Peyer's patch (tissue), 4 donors: Measurements from ENCODE around the gene ZFHX3. TPM values are rescaled to one million over a fixed set of nuclear protein-coding genes. Genes with fewer than 3 reads are reported as not detected.

Experiments used
- DNase-seq, 3 donors: peaks; one replicate each; pipeline ENCODE4 v3.0.0-alpha.2; 2017 to 2019
- H3K27ac ChIP-seq, 4 donors: fragments of 200-600 bp; sonication (generic); one replicate each; pipeline ENCODE4 v1.5.1; 2016 to 2019
- H3K27me3 ChIP-seq, 2 donors: fragments of 200-600 bp; sonication (generic); one replicate each; pipeline ENCODE4 v1.5.1; 2019
- H3K36me3 ChIP-seq, 3 donors: fragments of 200-600 bp; sonication (generic); one replicate each; pipeline ENCODE4 v1.5.1; 2016 to 2019
- H3K4me1 ChIP-seq, 4 donors: fragments of 200-600 bp; sonication (generic); one replicate each; pipeline ENCODE4 v1.5.1; 2016 to 2019
- H3K4me3 ChIP-seq, 4 donors: fragments of 200-600 bp; sonication (generic); 1 replicate in 3 of 4; 2 replicates in 1 of 4; pipeline ENCODE4 v1.5.1; 2016 to 2019; ENCODE audit warnings: mild to moderate bottlenecking in 1 of 4
- H3K9me3 ChIP-seq, 4 donors: fragments of 200-600 bp; sonication (generic); one replicate each; pipeline ENCODE4 v1.5.1; 2016 to 2019; ENCODE audit warnings: mild to moderate bottlenecking in 1 of 4
- CTCF ChIP-seq, 6 experiments: fragments of 450-650 bp in 4 of 6; fragments of 200-600 bp in 2 of 6; sonication (generic) in 1 of 6; IDR thresholded peaks; one replicate each; pipeline ENCODE4 v1.5.1; 2017 to 2019; ENCODE audit warnings: antibody characterized with exemption in 6 of 6, mild to moderate bottlenecking in 3 of 6, moderate library complexity in 1 of 6
- POLR2A ChIP-seq, 2 donors: fragments of 450-650 bp; IDR thresholded peaks; one replicate each; pipeline ENCODE4 v1.5.1; 2017; ENCODE audit warnings: antibody characterized with exemption in 2 of 2, mild to moderate bottlenecking in 2 of 2, moderate library complexity in 2 of 2
- total RNA-seq, 4 donors: library from RNA; depleted of rRNA; stranded (reverse); fragments of >200 nt; gene quantifications; one replicate each; pipeline ENCODE4 v1.1.0, GENCODE V29; 2016

ZFHX3 gene
- total RNA-seq, 4 donors from 2014 or later = 6.3 to 39.6 (median 14.6) TPM

- H3K36me3 ChIP-seq = no peaks in the 10 kb centered on the region
- H3K27me3 ChIP-seq = no peaks in the 10 kb centered on the region
- TF ChIP-seq CTCF (IDR thresholded peaks at IDR 0.05) (no peak), POLR2A (IDR thresholded peaks at IDR 0.05) (no peak)
- no peaks in the 10 kb centered on the region for H3K9me3 ChIP-seq
- no peak for DNase-seq
- H3K4me1 ChIP-seq = peaks cover 0 to 6% (median 0%) of the 10 kb centered on the region in 4 donors
- H3K4me3 ChIP-seq = no peak overlapping the region
- H3K27ac ChIP-seq = no peak overlapping the region
Observed at GRCh38 chr16:72925631-72925979, 122.3 kb downstream of the ZFHX3 start.

- Histone ChIP-seq H3K4me1 (peaks cover 0 to 6% (median 0%) of the 10 kb centered on the region in 4 donors), H3K27ac (no peak overlapping the region), H3K27me3 (no peaks in the 10 kb centered on the region), H3K36me3 (no peaks in the 10 kb centered on the region), H3K9me3 (no peaks in the 10 kb centered on the region), H3K4me3 (no peak overlapping the region)
- no peak for DNase-seq
- TF ChIP-seq CTCF (IDR thresholded peaks at IDR 0.05) (no peak), POLR2A (IDR thresholded peaks at IDR 0.05) (no peak)
Observed at GRCh38 chr16:72924927-72925630, 122.8 kb downstream of the ZFHX3 start.

GRCh38 chr16:72924537-72924926, 123.4 kb downstream of the ZFHX3 start:
- H3K36me3 ChIP-seq = no peaks in the 10 kb centered on the region
- TF ChIP-seq POLR2A (IDR thresholded peaks at IDR 0.05) (no peak), CTCF (IDR thresholded peaks at IDR 0.05) (no peak)
- DNase-seq = no peak
- H3K4me1 ChIP-seq = peaks cover 0 to 6% (median 0%) of the 10 kb centered on the region in 4 donors
- no peaks in the 10 kb centered on the region for H3K9me3 ChIP-seq
- no peak overlapping the region for H3K27ac ChIP-seq
- no peak overlapping the region for H3K4me3 ChIP-seq
- H3K27me3 ChIP-seq = no peaks in the 10 kb centered on the region

- Histone ChIP-seq H3K36me3 (no peaks in the 10 kb centered on the region), H3K27ac (no peak overlapping the region), H3K4me1 (peaks cover 0 to 6% (median 0%) of the 10 kb centered on the region in 4 donors), H3K9me3 (no peaks in the 10 kb centered on the region), H3K27me3 (no peaks in the 10 kb centered on the region), H3K4me3 (no peak overlapping the region)
- DNase-seq = no peak
- TF ChIP-seq POLR2A (IDR thresholded peaks at IDR 0.05) (no peak), CTCF (IDR thresholded peaks at IDR 0.05) (no peak)
Observed at GRCh38 chr16:72923757-72924156, 124.2 kb downstream of the ZFHX3 start.

- no peaks in the 10 kb centered on the region for H3K27me3 ChIP-seq
- no peak overlapping the region for H3K27ac ChIP-seq
- no peaks in the 10 kb centered on the region for H3K9me3 ChIP-seq
- H3K4me3 ChIP-seq = no peak overlapping the region
- DNase-seq = no peak
- H3K4me1 ChIP-seq = peaks cover 0 to 6% (median 0%) of the 10 kb centered on the region in 4 donors
- no peak for TF ChIP-seq CTCF (IDR thresholded peaks at IDR 0.05)
- H3K36me3 ChIP-seq = no peaks in the 10 kb centered on the region
Observed at GRCh38 chr16:72922714-72923113, 125.2 kb downstream of the ZFHX3 start.
